Heart right ventricle (tissue), 16 donors: ENCODE results near the gene SNRNP200. TPM values are rescaled to one million over a fixed set of nuclear protein-coding genes. Genes with fewer than 3 reads are reported as not detected.

Experiments used
- ATAC-seq, 8 donors: fragments of 200-7000 bp; cut with Tn5 transposase; one replicate each; pipeline ENCODE4 v1.9.1; 2020; ENCODE audit warnings: mild to moderate bottlenecking in 8 of 8, moderate library complexity in 8 of 8, moderate number of reproducible peaks in 1 of 8
- DNase-seq, 2 donors: peaks; one replicate each; pipeline ENCODE4 v3.0.0-alpha.2; 2020
- H3K27ac ChIP-seq, 10 donors: fragments of 200-600 bp; sonication (generic) in 2 of 10; one replicate each; pipeline versions ENCODE4 v1.5.0 to v1.8.0; 2020 to 2022; ENCODE audit warnings: mild to moderate bottlenecking in 3 of 10
- H3K27me3 ChIP-seq, 7 donors: fragments of 200-600 bp; one replicate each; pipeline ENCODE4 v1.8.0; 2021 to 2022; ENCODE audit warnings: mild to moderate bottlenecking in 2 of 7
- H3K36me3 ChIP-seq, 9 donors: fragments of 200-600 bp; sonication (generic) in 1 of 9; one replicate each; pipeline versions ENCODE4 v1.5.0 to v1.8.0; 2020 to 2022; ENCODE audit warnings: mild to moderate bottlenecking in 2 of 9
- H3K4me1 ChIP-seq, 9 donors: fragments of 200-600 bp; sonication (generic) in 1 of 9; one replicate each; pipeline versions ENCODE4 v1.5.0 to v1.8.0; 2020 to 2022; ENCODE audit warnings: mild to moderate bottlenecking in 4 of 9
- H3K4me3 ChIP-seq, 10 donors: fragments of 200-600 bp; sonication (generic) in 2 of 10; one replicate each; pipeline versions ENCODE4 v1.5.0 to v1.8.0; 2020 to 2022; ENCODE audit warnings: mild to moderate bottlenecking in 7 of 10, moderate library complexity in 2 of 10
- H3K9me3 ChIP-seq, 11 donors: fragments of 200-600 bp in 10 of 11; sonication (generic) in 2 of 11; one replicate each; pipeline versions ENCODE4 v1.5.0 to v1.8.0; 2013 to 2022; ENCODE audit warnings: mild to moderate bottlenecking in 2 of 11, control low read depth in 1 of 11, moderate library complexity in 1 of 11
- CTCF ChIP-seq, 9 donors: fragments of 200-600 bp; sonication (generic) in 2 of 9; IDR thresholded peaks; one replicate each; pipeline versions ENCODE4 v1.5.0 to v1.8.0; 2021 to 2022; ENCODE audit warnings: antibody characterized with exemption in 9 of 9, mild to moderate bottlenecking in 5 of 9, moderate library complexity in 1 of 9
- WGBS, 2 donors: extraction: QIAGEN DNeasy Blood & Tissue Kit; methylation state at CpG; one replicate each; pipeline ENCODE4 v1.1.7; 2013; ENCODE audit warnings: inconsistent platforms in 1 of 2; 5-methylcytosine and 5-hydroxymethylcytosine counted together
- intact Hi-C, 10 donors: fragments of 100-400 bp; cut with DNase I; formaldehyde crosslinking; loops; one replicate each; pipeline versions ENCODE4 v1.11.1 to v1.14.2; 2022
- polyA plus RNA-seq, 2 donors: library from polyadenylated mRNA; stranded (reverse); fragments of 200-250 nt; gene quantifications; one replicate each; pipeline ENCODE4 v1.2.3, GENCODE V29; 2013
- total RNA-seq, 10 donors: library from RNA; stranded (reverse); fragmentation: NEBNext Ultra II Directional in 3 of 10; extraction: Animal tissue kit (Norgen Biotek cat#: 25700) in 3 of 10; gene quantifications; one replicate each; pipeline versions ENCODE4 v1.2.1 to v1.2.4, GENCODE V29; 2021 to 2023
- donor health status: Arrhythmogenic right ventricular cardiomyopathy.
- donor health status: ischemic (EF 13 %, LVEDD 7.1; RV severe dilation, severe dysfunction).
- donor health status: healthy with polysubstance abuse.
- donor health status: DM: no; HTN: yes; CAD: no.
- donor health status: DM: no; HTN: no; CAD: no.
- donor health status: ischemic (EF 25% LVEDD 6.9; RV normal size, moderate dysfunction).
- donor health status: ischemic (EF 25% LVEDD 5.7; RV mildly dilated, moderate dysfunction).
- donor health status: healthy.
- donor health status: DM: yes; HTN: yes; CAD: no.
- donor health status: Ischemic cardiomyopathy.
- donor health status: ischemic (EF 35%, LVEDD 5.7; RV mildly dilated, moderate dysfunction).
- donor health status: nonischemic (EF 11% LVEDD 7.7; RV severe dilation, severe dysfunction).
- donor health status: DM: yes; HTN: yes; CAD: no.
- donor health status: PGD.
- donor health status: ischemic (EF 29% LVEDD 5.4; RV normal size, mild dysfunction).
- donor health status: nonischemic (EF 23%, LVEDD 6.1; RV moderate dilation, normal function).

The SNRNP200 gene
- total and polyA plus RNA-seq, 12 donors = 49.2 to 70.5 (median 63.6) TPM

- peak overlapping the region in 7 of 10 donors; percentile 26 to 84 (median 73) for H3K27ac ChIP-seq
Observed at GRCh38 chr2:96325884-96326255, 20.5 kb upstream of the SNRNP200 start.

GRCh38 chr2:96325041-96325883 lies 19.9 kb upstream of the SNRNP200 start, which contains the start of gene ITPRIPL1:
TSS of gene ITPRIPL1 (plus strand) at chr2:96325317. CDS start at chr2:96325840, 523 bp downstream.
- WGBS, 2 donors = 4 to 6% methylated on average over 56 to 58 of the region's 58 CpGs
- TF ChIP-seq CTCF (IDR thresholded peaks at IDR 0.05) = no peak
- DNase-seq (peak in 1 of 2 donors; percentile 31), ATAC-seq (peak in 6 of 8 donors; percentile 33 to 50 (median 40))
- no peaks in the 10 kb centered on the region for H3K9me3 ChIP-seq
- H3K27me3 ChIP-seq = peaks cover 0 to 47% (median 21%) of the 10 kb centered on the region in 7 donors
- peak within 1 kb of the TSS; percentile 36 to 74 (median 68) for H3K4me3 ChIP-seq
- H3K27ac ChIP-seq = peak within 1 kb of the TSS in 9 of 10 donors; percentile 26 to 84 (median 69)
- intact Hi-C loops = no loop called here
- peaks cover 0 to 13% (median 0%) of the 10 kb centered on the region in 9 donors for H3K36me3 ChIP-seq
- peaks cover 2 to 63% (median 27%) of the 10 kb centered on the region in 9 donors for H3K4me1 ChIP-seq

More at GRCh38 chr2:96325884-96326255, 20.5 kb upstream of the SNRNP200 start:
- Histone ChIP-seq H3K27me3 (peaks cover 0 to 41% (median 21%) of the 10 kb centered on the region in 7 donors), H3K4me3 (peak overlapping the region in 9 of 10 donors; percentile 36 to 74 (median 69)), H3K4me1 (peaks cover 2 to 59% (median 33%) of the 10 kb centered on the region in 9 donors), H3K36me3 (peaks cover 0 to 13% (median 0%) of the 10 kb centered on the region in 9 donors), H3K9me3 (no peaks in the 10 kb centered on the region)
- 46 to 48% methylated on average over 8 of the region's 8 CpGs for WGBS, 2 donors
- DNase-seq = no peak
- no peak for TF ChIP-seq CTCF (IDR thresholded peaks at IDR 0.05)
- intact Hi-C loops = no loop called here
- ATAC-seq = no peak

GRCh38 chr2:96324721-96325040 lies 19.3 kb upstream of the SNRNP200 start:
- no peak for TF ChIP-seq CTCF (IDR thresholded peaks at IDR 0.05)
- Histone ChIP-seq H3K27ac (peak overlapping the region in 7 of 10 donors; percentile 43 to 84 (median 73)), H3K4me3 (peak overlapping the region; percentile 36 to 74 (median 68)), H3K27me3 (peaks cover 0 to 53% (median 26%) of the 10 kb centered on the region in 7 donors), H3K9me3 (no peaks in the 10 kb centered on the region), H3K36me3 (peaks cover 0 to 13% (median 0%) of the 10 kb centered on the region in 9 donors), H3K4me1 (peaks cover 2 to 63% (median 22%) of the 10 kb centered on the region in 9 donors)
- 30 to 35% methylated on average over 6 of the region's 6 CpGs for WGBS, 2 donors
- ATAC-seq (no peak), DNase-seq (no peak)
- intact Hi-C loops = no loop called here

DNA sequence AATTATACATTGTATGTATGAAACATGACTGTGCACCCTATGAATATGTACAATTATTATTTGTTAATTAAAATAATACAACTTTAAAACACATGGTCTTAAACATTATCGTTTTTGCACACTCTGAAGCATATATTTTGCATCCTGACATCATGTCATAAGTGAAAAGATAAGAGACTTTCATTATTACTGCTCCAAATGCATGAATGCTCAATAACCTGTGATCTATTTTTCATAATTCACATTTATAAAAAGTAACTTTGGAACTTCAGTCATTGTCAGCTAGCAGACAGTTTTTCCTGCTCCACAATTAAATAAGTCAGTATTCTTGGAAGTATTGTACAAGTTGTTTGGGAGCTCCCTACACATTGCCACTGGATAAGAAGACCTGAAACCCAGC lies 18.5 kb upstream of the SNRNP200 start:
- WGBS, 2 donors = 92 to 96% methylated on average over 1 of the region's 1 CpG
- ATAC-seq (no peak), DNase-seq (no peak)
- Histone ChIP-seq H3K9me3 (no peaks in the 10 kb centered on the region), H3K4me3 (no peak overlapping the region), H3K36me3 (peaks cover 0 to 13% (median 0%) of the 10 kb centered on the region in 9 donors), H3K27me3 (peaks cover 0 to 57% (median 34%) of the 10 kb centered on the region in 7 donors), H3K27ac (no peak overlapping the region), H3K4me1 (peaks cover 2 to 65% (median 22%) of the 10 kb centered on the region in 9 donors)
- no peak for TF ChIP-seq CTCF (IDR thresholded peaks at IDR 0.05)
- intact Hi-C loops = no loop called here
